Fibroblast of villous mesenchyme (primary cell): ENCODE measurements around the gene ACKR3. TPM values are rescaled to one million over a fixed set of nuclear protein-coding genes. Genes with fewer than 3 reads are reported as not detected.

ENCODE experiments used
- DNase-seq: peaks from one replicate; pipeline ENCODE4 v3.0.0-alpha.2; 2010; ENCODE audit warnings: low read depth
- H3K4me3 ChIP-seq: 2 replicates; pipeline ENCODE4 v1.5.1; 2011; ENCODE audit warnings: low read depth, mild to moderate bottlenecking, low read length
- total RNA-seq: library from RNA; depleted of rRNA; stranded (reverse); fragments of >200 nt; gene quantifications from 2 replicates; pipeline ENCODE4 v1.2.3, GENCODE V29; 2012
- TF ChIP-seq, protein P1 (sequence below): IDR thresholded peaks from 2 replicates; pipeline ENCODE4 v1.5.1; 2012; ENCODE audit warnings: low read depth, mild to moderate bottlenecking, low read length; ENCODE audit not compliant: insufficient read depth

The ACKR3 gene
- total RNA-seq, 1 donor, result not detected

DNA sequence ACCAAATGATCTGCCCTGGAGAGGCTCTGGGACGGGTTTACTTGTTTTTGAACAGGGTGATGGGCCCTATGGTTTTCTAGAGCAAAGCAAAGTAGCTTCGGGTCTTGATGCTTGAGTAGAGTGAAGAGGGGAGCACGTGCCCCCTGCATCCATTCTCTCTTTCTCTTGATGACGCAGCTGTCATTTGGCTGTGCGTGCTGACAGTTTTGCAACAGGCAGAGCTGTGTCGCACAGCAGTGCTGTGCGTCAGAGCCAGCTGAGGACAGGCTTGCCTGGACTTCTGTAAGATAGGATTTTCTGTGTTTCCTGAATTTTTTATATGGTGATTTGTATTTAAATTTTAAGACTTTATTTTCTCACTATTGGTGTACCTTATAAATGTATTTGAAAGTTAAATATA, 11.9 kb downstream of the ACKR3 start:
- H3K4me3 ChIP-seq, result no peak overlapping the region
- TF ChIP-seq, protein P1, sequence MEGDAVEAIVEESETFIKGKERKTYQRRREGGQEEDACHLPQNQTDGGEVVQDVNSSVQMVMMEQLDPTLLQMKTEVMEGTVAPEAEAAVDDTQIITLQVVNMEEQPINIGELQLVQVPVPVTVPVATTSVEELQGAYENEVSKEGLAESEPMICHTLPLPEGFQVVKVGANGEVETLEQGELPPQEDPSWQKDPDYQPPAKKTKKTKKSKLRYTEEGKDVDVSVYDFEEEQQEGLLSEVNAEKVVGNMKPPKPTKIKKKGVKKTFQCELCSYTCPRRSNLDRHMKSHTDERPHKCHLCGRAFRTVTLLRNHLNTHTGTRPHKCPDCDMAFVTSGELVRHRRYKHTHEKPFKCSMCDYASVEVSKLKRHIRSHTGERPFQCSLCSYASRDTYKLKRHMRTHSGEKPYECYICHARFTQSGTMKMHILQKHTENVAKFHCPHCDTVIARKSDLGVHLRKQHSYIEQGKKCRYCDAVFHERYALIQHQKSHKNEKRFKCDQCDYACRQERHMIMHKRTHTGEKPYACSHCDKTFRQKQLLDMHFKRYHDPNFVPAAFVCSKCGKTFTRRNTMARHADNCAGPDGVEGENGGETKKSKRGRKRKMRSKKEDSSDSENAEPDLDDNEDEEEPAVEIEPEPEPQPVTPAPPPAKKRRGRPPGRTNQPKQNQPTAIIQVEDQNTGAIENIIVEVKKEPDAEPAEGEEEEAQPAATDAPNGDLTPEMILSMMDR, result no peak
- DNase-seq, result no peak

DNA sequence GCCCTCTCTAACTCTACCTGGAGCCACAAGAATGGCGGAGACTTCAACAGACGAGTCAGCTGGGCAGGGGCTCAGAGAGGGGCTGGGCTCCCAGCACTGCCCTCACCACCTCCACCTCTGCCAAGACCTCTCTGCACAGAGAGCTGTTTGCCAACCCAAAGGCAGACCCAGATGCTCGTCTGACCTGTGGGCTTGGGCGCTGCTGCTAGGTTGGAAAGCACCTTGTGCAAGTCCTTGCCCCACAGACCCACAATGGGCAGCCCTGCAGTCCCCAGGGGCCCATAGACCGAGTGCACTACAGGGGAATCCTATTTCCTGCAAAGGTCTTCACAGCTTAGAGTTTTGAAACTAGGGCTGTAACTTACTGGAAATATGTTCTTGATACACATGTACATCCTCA, 13.3 kb downstream of the ACKR3 start:
- TF ChIP-seq, protein P1, result no peak
- H3K4me3 ChIP-seq, result no peak overlapping the region
- DNase-seq, result no peak

DNA sequence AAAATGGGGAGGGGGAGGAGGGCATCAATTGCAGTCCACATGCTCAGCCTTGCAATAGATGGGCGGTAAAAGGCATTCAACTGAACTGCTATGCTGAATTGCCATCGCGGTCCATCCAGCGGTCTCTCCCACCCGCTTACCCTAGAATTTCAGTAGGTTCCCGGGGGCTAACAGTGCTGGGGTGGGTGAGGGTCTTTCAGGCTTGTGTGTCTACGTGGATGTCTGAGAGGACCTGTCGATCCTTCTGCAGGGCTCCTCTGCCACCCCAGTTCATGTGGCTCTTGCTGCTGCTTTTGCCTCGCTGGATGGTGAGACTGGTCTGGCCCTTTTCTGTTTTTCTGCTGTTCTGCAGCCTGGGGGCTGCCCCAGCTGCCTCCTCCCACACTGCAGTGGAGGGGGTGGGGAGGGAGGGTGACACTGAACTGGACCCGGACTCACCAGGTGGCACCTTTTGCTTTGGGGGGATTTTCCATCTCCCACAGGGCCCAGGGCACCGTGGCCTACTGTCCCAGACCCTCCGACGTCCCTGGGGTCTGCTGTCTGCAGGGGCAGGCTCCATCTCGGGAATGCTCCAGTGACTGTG, 14.1 kb downstream of the ACKR3 start:
- H3K4me3 ChIP-seq, result no peak overlapping the region
- TF ChIP-seq, protein P1, result no peak
- DNase-seq, result no peak

DNA sequence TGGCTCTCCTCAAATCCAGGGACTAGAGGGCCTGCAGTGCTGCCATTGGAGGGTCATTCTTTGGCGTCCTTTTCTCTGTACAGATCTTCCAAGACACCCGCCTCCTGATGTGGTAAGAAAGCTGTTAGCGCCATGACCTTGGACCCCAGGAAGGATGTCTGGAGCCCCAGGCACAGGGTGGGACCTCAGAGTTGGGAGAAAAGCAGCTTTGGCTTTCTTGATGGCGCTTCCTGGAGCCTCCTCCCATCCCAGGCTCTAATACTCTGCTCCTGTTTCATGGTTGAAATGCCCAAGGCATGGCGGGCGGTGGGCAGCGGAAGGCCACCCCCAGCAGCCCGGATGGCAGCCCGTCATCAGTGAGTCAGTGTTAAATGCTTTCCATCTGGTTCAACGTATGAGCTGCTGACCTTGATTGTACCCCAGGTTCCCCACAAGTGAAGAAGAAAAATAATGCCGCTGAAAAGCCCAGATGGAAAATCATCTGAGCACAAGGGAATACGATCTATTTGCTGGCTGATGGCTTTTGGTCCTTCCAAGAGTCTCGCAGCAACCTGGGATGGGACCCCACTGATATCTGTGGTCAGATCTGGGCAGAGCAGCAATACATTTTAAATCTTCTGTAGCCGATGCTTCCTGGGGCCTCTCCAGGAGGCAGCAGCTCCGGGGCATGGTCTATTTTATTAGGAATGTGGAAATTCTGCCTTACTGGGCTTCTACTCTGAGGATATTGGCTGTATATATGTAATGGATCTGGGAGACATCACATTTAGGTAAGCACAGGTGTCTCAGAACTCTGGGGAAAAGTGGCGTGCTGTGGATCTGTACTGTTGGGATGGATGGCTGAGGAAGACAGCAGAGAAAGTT, 15.1 kb downstream of the ACKR3 start:
- TF ChIP-seq, protein P1, result no peak
- DNase-seq, result no peak
- no peak overlapping the region for H3K4me3 ChIP-seq

DNA sequence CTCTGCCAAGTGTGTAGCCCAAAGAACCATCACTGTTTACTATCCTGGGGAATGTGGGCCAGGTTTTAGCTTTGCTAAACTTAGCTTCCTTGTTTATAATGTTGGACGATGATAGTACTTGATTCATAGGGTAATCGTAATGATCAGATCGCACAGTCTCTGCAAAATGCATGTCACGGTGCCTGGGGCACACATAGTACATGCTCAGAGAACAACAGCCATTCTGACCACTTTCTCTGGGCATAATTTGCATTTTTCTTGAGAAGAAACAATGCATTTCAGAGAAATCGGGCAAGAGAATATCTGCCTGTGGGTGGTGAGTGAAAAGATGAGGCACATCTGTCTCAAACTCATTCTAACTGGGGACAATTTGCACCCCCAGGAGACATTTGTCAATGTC, 16.3 kb downstream of the ACKR3 start:
- no peak overlapping the region for H3K4me3 ChIP-seq
- TF ChIP-seq, protein P1, result no peak
- DNase-seq, result no peak

DNA sequence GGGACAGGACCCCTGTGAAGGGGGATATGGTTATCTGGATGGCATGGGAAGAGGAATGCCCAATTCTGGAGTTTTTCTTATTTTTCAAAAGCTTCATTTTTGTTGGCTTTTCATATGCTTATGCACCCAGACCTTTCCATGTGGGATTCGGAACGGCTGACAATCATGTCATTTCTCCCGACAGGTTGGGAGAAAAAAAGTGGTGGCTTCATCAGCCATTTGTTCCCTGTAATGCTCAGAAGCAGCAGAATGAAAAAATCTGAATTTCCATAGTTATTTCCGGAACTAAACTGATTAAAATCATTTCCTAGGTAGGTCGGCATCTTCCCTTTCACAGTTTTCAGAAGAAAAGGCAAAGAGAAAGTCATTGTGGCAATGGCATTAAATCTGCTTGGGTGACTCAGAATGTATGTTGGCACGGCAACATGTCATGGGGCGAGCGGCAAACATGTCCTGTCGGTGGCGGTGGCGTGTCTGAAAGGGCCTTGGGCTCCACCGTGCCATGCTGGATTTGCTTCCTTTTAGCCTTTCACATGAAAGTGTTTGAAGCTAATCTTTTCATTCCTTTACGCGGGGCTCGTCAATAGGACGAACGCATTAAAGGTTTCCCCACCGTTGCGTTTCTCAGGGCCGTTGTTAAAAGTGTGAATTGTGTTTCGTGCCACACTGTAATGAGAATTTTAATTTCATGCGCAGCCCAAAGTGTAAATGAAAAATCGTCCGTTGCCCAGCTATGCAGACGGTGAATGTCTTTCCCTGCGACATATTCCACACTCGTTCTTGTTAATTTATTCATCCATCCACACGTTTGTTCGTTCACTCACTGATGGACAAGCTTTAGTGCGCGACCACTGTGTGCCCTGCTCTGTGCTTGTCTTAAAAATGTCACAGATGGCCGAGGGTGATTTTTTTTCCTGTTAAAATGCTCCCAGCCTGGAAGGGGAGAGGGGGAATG, 18.5 kb downstream of the ACKR3 start:
- TF ChIP-seq, protein P1, result no peak
- DNase-seq, result no peak
- no peak overlapping the region for H3K4me3 ChIP-seq
